Amniotic stem cell (primary cell): Measurements from ENCODE around the gene TYRO3.

Experiments used
- DNase-seq: peaks from one replicate; lab custom pipeline; 2025; lab: John Stamatoyannopoulos, UW

Gene TYRO3

GRCh38 chr15:41558400-41559238, at the start of gene TYRO3:
TSS of gene TYRO3 (plus strand) at chr15:41559212. CDS start at chr15:41559258, 46 bp downstream.
- no peak for DNase-seq

GRCh38 chr15:41510728-41511127, 48.3 kb upstream of the TYRO3 start:
- DNase-seq = no peak

GRCh38 chr15:41511331-41511898, 47.6 kb upstream of the TYRO3 start:
- no peak for DNase-seq

GRCh38 chr15:41511899-41512369, 47.1 kb upstream of the TYRO3 start:
- no peak for DNase-seq

- DNase-seq = no peak
Observed at GRCh38 chr15:41512512-41512939, 46.5 kb upstream of the TYRO3 start.

- no peak for DNase-seq
Observed at GRCh38 chr15:41512940-41513505, 46.0 kb upstream of the TYRO3 start.

GRCh38 chr15:41513506-41514227, 45.3 kb upstream of the TYRO3 start, which contains the start of gene LTK:
TSS of gene LTK (minus strand) at chr15:41513827. CDS start at chr15:41513709, 118 bp downstream.
- DNase-seq = no peak

- no peak for DNase-seq
Observed at GRCh38 chr15:41517895-41518449, 41.0 kb upstream of the TYRO3 start.

- DNase-seq = no peak
Observed at GRCh38 chr15:41520636-41521035, 38.4 kb upstream of the TYRO3 start.

- no peak for DNase-seq
Observed at GRCh38 chr15:41521614-41522013, 37.4 kb upstream of the TYRO3 start.

GRCh38 chr15:41523097-41523496, 35.9 kb upstream of the TYRO3 start:
- DNase-seq = no peak

GRCh38 chr15:41530363-41530956, 28.6 kb upstream of the TYRO3 start:
- DNase-seq = no peak

- no peak for DNase-seq
Observed at GRCh38 chr15:41535544-41535943, 23.5 kb upstream of the TYRO3 start.

- DNase-seq = no peak
Observed at GRCh38 chr15:41536866-41537265, 22.1 kb upstream of the TYRO3 start.

GRCh38 chr15:41543521-41543870, 15.5 kb upstream of the TYRO3 start:
- DNase-seq = no peak

- no peak for DNase-seq
Observed at GRCh38 chr15:41544650-41545015, 14.4 kb upstream of the TYRO3 start.

- DNase-seq = no peak
Observed at GRCh38 chr15:41545218-41545617, 13.8 kb upstream of the TYRO3 start.

GRCh38 chr15:41546851-41547786, 11.9 kb upstream of the TYRO3 start:
- no peak for DNase-seq

GRCh38 chr15:41550066-41550775, 8.8 kb upstream of the TYRO3 start:
- no peak for DNase-seq

- DNase-seq = no peak
Observed at GRCh38 chr15:41553731-41554130, 5.3 kb upstream of the TYRO3 start.
